ENCODE data around the gene IFIT3.

Gene IFIT3

GRCh38 chr10:89374713-89375141 is 46.9 kb downstream of the IFIT3 start:
- Histone ChIP-seq H3K27me3 (no peaks in the 10 kb centered on the region), H3K27ac (peak overlapping the region; percentile 88 to 90), H3K4me3 (no peak overlapping the region), H3K9me3 (no peaks in the 10 kb centered on the region), H3K36me3 (no peaks in the 10 kb centered on the region), H3K4me1 (peaks cover 0 to 21% (median 16%) of the 10 kb centered on the region in 4 donors)
- no peak for DNase-seq
- intact Hi-C loops (cut with DNase I; ENCODE audit: low total_unique reads): no loop called here
- TF ChIP-seq CTCF (IDR thresholded peaks at IDR 0.05): no peak

GRCh38 chr10:89377705-89378637 is 50.2 kb downstream of the IFIT3 start, which contains the start of gene IFIT1B:
Gene IFIT1B, plus strand, starts transcription at chr10:89378056. Its CDS starts 80 bp downstream, at chr10:89378136.
- Histone ChIP-seq H3K36me3 (no peaks in the 10 kb centered on the region), H3K27me3 (no peaks in the 10 kb centered on the region), H3K4me1 (peaks cover 0 to 21% (median 16%) of the 10 kb centered on the region in 4 donors), H3K9me3 (no peaks in the 10 kb centered on the region), H3K4me3 (no peak within 1 kb of the TSS), H3K27ac (no peak within 1 kb of the TSS)
- DNase-seq: no peak
- no peak for TF ChIP-seq CTCF (IDR thresholded peaks at IDR 0.05)
- intact Hi-C loops (cut with DNase I; ENCODE audit: low total_unique reads): no loop called here

GRCh38 chr10:89379103-89379502 is 51.3 kb downstream of the IFIT3 start:
- no peak for DNase-seq
- Histone ChIP-seq H3K4me1 (peaks cover 0 to 11% (median 9%) of the 10 kb centered on the region in 4 donors), H3K36me3 (no peaks in the 10 kb centered on the region), H3K4me3 (no peak overlapping the region), H3K9me3 (no peaks in the 10 kb centered on the region), H3K27me3 (no peaks in the 10 kb centered on the region), H3K27ac (no peak overlapping the region)
- TF ChIP-seq CTCF (IDR thresholded peaks at IDR 0.05): no peak
- intact Hi-C loops (cut with DNase I; ENCODE audit: low total_unique reads): no loop called here

GRCh38 chr10:89382757-89383156 is 55.0 kb downstream of the IFIT3 start:
- intact Hi-C loops (cut with DNase I; ENCODE audit: low total_unique reads): no loop called here

More at GRCh38 chr10:89382757-89383156, 55.0 kb downstream of the IFIT3 start:
- H3K4me3 ChIP-seq: no peak overlapping the region
- no peak for TF ChIP-seq CTCF (IDR thresholded peaks at IDR 0.05)
- H3K27ac ChIP-seq: no peak overlapping the region
- no peak for DNase-seq
- no peaks in the 10 kb centered on the region for H3K36me3 ChIP-seq
- no peaks in the 10 kb centered on the region for H3K9me3 ChIP-seq
- H3K4me1 ChIP-seq: no peaks in the 10 kb centered on the region
- no peaks in the 10 kb centered on the region for H3K27me3 ChIP-seq
